ENCODE measurements around the gene SPIB. TPM values are rescaled to one million over a fixed set of nuclear protein-coding genes. Genes with fewer than 3 reads are reported as not detected.
A peak's percentile ranks its signal among the peaks of the same experiment; 100 is the strongest.
"Not testable (repeated sequence)": the region's sequence is repeated elsewhere in the genome, so short reads cannot be mapped to it uniquely, and the experiment has no call there.

The SPIB gene
- total RNA-seq, 1 experiment from 2014 or later, result not detected

- no peak for DNase-seq
- no peaks in the 10 kb centered on the region for H3K9me3 ChIP-seq
- H3K4me3 ChIP-seq, result no peak overlapping the region
- peaks cover 4% of the 10 kb centered on the region; the same call in 1 of the 2 replicates for H3K27me3 ChIP-seq
- H3K36me3 ChIP-seq, result no peaks in the 10 kb centered on the region
Measured at GRCh38 chr19:50425581-50425980, 6.8 kb downstream of the SPIB start.

- H3K36me3 ChIP-seq, result no peaks in the 10 kb centered on the region
- peaks cover 12% of the 10 kb centered on the region for H3K27me3 ChIP-seq
- no peak for DNase-seq
- H3K4me3 ChIP-seq, result no peak overlapping the region
- H3K9me3 ChIP-seq, result no peaks in the 10 kb centered on the region
Measured at GRCh38 chr19:50427318-50427925, 8.7 kb downstream of the SPIB start.

- peaks cover 18% of the 10 kb centered on the region for H3K27me3 ChIP-seq
- H3K36me3 ChIP-seq, result no peaks in the 10 kb centered on the region
- no peaks in the 10 kb centered on the region for H3K9me3 ChIP-seq
- H3K4me3 ChIP-seq, result no peak overlapping the region
- peak; percentile 37 for DNase-seq
Measured at GRCh38 chr19:50427997-50428425, 9.3 kb downstream of the SPIB start.

- Histone ChIP-seq H3K4me3 (no peak overlapping the region), H3K9me3 (no peaks in the 10 kb centered on the region), H3K36me3 (no peaks in the 10 kb centered on the region), H3K27me3 (peaks cover 24% of the 10 kb centered on the region)
- DNase-seq, result no peak
Measured at GRCh38 chr19:50428772-50429463, 10.2 kb downstream of the SPIB start.

- no peak overlapping the region for H3K4me3 ChIP-seq
Measured at GRCh38 chr19:50430888-50431342, 12.2 kb downstream of the SPIB start.

GRCh38 chr19:50431343-50432220, 12.8 kb downstream of the SPIB start:
- peak; percentile 68 for DNase-seq
- H3K4me3 ChIP-seq, result peak overlapping the region; percentile 42
- H3K9me3 ChIP-seq, result no peaks in the 10 kb centered on the region
- H3K36me3 ChIP-seq, result no peaks in the 10 kb centered on the region
- peaks cover 27% of the 10 kb centered on the region for H3K27me3 ChIP-seq

More at GRCh38 chr19:50430888-50431342, 12.2 kb downstream of the SPIB start:
- H3K27me3 ChIP-seq, result peaks cover 27% of the 10 kb centered on the region
- no peak for DNase-seq
- H3K36me3 ChIP-seq, result no peaks in the 10 kb centered on the region
- H3K9me3 ChIP-seq, result no peaks in the 10 kb centered on the region

GRCh38 chr19:50432221-50433028, 13.7 kb downstream of the SPIB start, which contains the start of gene MYBPC2:
Gene MYBPC2 (plus strand): TSS chr19:50432892. CDS start chr19:50432954, 62 bp downstream.
- peaks cover 29% of the 10 kb centered on the region for H3K27me3 ChIP-seq
- H3K4me3 ChIP-seq, result peak within 1 kb of the TSS; percentile 42
- H3K9me3 ChIP-seq, result no peaks in the 10 kb centered on the region
- no peaks in the 10 kb centered on the region for H3K36me3 ChIP-seq
- DNase-seq, result no peak

GRCh38 chr19:50433201-50434180, 14.8 kb downstream of the SPIB start:
- peaks cover 34% of the 10 kb centered on the region for H3K27me3 ChIP-seq
- no peak overlapping the region for H3K4me3 ChIP-seq
- no peak for DNase-seq
- no peaks in the 10 kb centered on the region for H3K36me3 ChIP-seq
- H3K9me3 ChIP-seq, result no peaks in the 10 kb centered on the region

- H3K36me3 ChIP-seq, result no peaks in the 10 kb centered on the region
- no peak for DNase-seq
- peaks cover 34% of the 10 kb centered on the region for H3K27me3 ChIP-seq
- no peaks in the 10 kb centered on the region for H3K9me3 ChIP-seq
- H3K4me3 ChIP-seq, result no peak overlapping the region
Measured at GRCh38 chr19:50434525-50434924, 15.8 kb downstream of the SPIB start.

- H3K9me3 ChIP-seq, result no peaks in the 10 kb centered on the region
- DNase-seq, result no peak
- H3K27me3 ChIP-seq, result peaks cover 33% of the 10 kb centered on the region
- no peaks in the 10 kb centered on the region for H3K36me3 ChIP-seq
- H3K4me3 ChIP-seq, result no peak overlapping the region
Measured at GRCh38 chr19:50435221-50435620, 16.5 kb downstream of the SPIB start.

- Histone ChIP-seq H3K27me3 (peaks cover 30% of the 10 kb centered on the region), H3K4me3 (no peak overlapping the region), H3K36me3 (no peaks in the 10 kb centered on the region), H3K9me3 (no peaks in the 10 kb centered on the region)
- DNase-seq, result no peak
Measured at GRCh38 chr19:50435627-50436026, 16.9 kb downstream of the SPIB start.

GRCh38 chr19:50437862-50438449, 19.2 kb downstream of the SPIB start:
- Histone ChIP-seq H3K4me3 (no peak overlapping the region), H3K9me3 (no peaks in the 10 kb centered on the region), H3K27me3 (peaks cover 19% of the 10 kb centered on the region), H3K36me3 (no peaks in the 10 kb centered on the region)
- DNase-seq, result no peak

GRCh38 chr19:50439130-50439529, 20.4 kb downstream of the SPIB start:
- peaks cover 10% of the 10 kb centered on the region for H3K27me3 ChIP-seq
- DNase-seq, H3K9me3 ChIP-seq, H3K4me3 ChIP-seq, H3K36me3 ChIP-seq: not testable (repeated sequence)

GRCh38 chr19:50444059-50444458, 25.3 kb downstream of the SPIB start:
- Histone ChIP-seq H3K4me3 (no peak overlapping the region), H3K27me3 (peaks cover 2% of the 10 kb centered on the region; the same call in 1 of the 2 replicates), H3K9me3 (no peaks in the 10 kb centered on the region), H3K36me3 (no peaks in the 10 kb centered on the region)
- DNase-seq, result no peak

GRCh38 chr19:50447053-50447452, 28.3 kb downstream of the SPIB start:
- Histone ChIP-seq H3K9me3 (no peaks in the 10 kb centered on the region), H3K27me3 (peaks cover 6% of the 10 kb centered on the region), H3K4me3 (no peak overlapping the region), H3K36me3 (no peaks in the 10 kb centered on the region)
- DNase-seq, result no peak
